ENCODE measurements around the gene ZFP91.

- TF ChIP-seq REST (IDR thresholded peaks at IDR 0.05; ENCODE audit: unreplicated experiment), result no peak
- TF ChIP-seq POLR2AphosphoS5 (IDR thresholded peaks at IDR 0.05; ENCODE audit: low read depth), result no peak
- no peak for TF ChIP-seq CTCF (conservative IDR thresholded peaks at IDR 0.05; ENCODE audit: low read depth in 2 of 2)
- TF ChIP-seq EZH2 (IDR thresholded peaks at IDR 0.05; ENCODE audit: low read depth, unreplicated experiment), result no peak
- no peak for TF ChIP-seq STAT1 (IDR thresholded peaks at IDR 0.05; ENCODE audit: unreplicated experiment)
- no peak for TF ChIP-seq JUNB (IDR thresholded peaks at IDR 0.05; ENCODE audit: unreplicated experiment)
- no peak for TF ChIP-seq EZH2phosphoT487 (IDR thresholded peaks at IDR 0.05; ENCODE audit: unreplicated experiment)
- TF ChIP-seq ZNF331 (CRISPR knock-in tag; IDR thresholded peaks at IDR 0.05; ENCODE audit: low read depth), result no peak
- TF ChIP-seq ZNF114 (CRISPR knock-in tag; IDR thresholded peaks at IDR 0.05), result no peak
- no peak for TF ChIP-seq ETS1 (IDR thresholded peaks at IDR 0.05)
Observed at GRCh38 chr11:58564231-58564630, 14.6 kb upstream of the ZFP91 start.
